ENCODE data around the gene SEC24D. TPM values are rescaled to one million over a fixed set of nuclear protein-coding genes. Genes with fewer than 3 reads are reported as not detected.

The SEC24D gene
- total and polyA plus RNA-seq, 12 donors = 6.1 to 24.4 (median 12.1) TPM

GRCh38 chr4:118790544-118790943 is 45.4 kb downstream of the SEC24D start:
- ATAC-seq (peak in 1 of 8 donors; percentile 46), DNase-seq (no peak)
- peaks cover 0 to 81% (median 3%) of the 10 kb centered on the region in 9 donors for H3K36me3 ChIP-seq
- 68 to 72% methylated on average over 5 of the region's 5 CpGs for WGBS, 2 donors
- TF ChIP-seq CTCF (IDR thresholded peaks at IDR 0.05) = no peak
- intact Hi-C loops (cut with DNase I) = no loop called here
- no peaks in the 10 kb centered on the region for H3K27me3 ChIP-seq
- no peaks in the 10 kb centered on the region for H3K9me3 ChIP-seq
- H3K27ac ChIP-seq = no peak overlapping the region
- H3K4me3 ChIP-seq = no peak overlapping the region
- H3K4me1 ChIP-seq = peaks cover 0 to 46% (median 19%) of the 10 kb centered on the region in 9 donors

GRCh38 chr4:118788911-118789310 is 47.0 kb downstream of the SEC24D start:
- intact Hi-C loops (cut with DNase I) = no loop called here
- no peaks in the 10 kb centered on the region for H3K9me3 ChIP-seq
- no peak overlapping the region for H3K4me3 ChIP-seq
- no peak for TF ChIP-seq CTCF (IDR thresholded peaks at IDR 0.05)
- DNase-seq = no peak
- peak overlapping the region in 6 of 10 donors; percentile 3 to 72 (median 47) for H3K27ac ChIP-seq
- no peaks in the 10 kb centered on the region for H3K27me3 ChIP-seq
- H3K36me3 ChIP-seq = peaks cover 0 to 72% (median 0%) of the 10 kb centered on the region in 9 donors
- peaks cover 0 to 58% (median 24%) of the 10 kb centered on the region in 9 donors for H3K4me1 ChIP-seq
- ATAC-seq = peak in 2 of 8 donors; percentile 30 to 59

- Histone ChIP-seq H3K36me3 (peaks cover 0 to 74% (median 0%) of the 10 kb centered on the region in 9 donors), H3K4me1 (peaks cover 0 to 58% (median 24%) of the 10 kb centered on the region in 9 donors), H3K27ac (peak overlapping the region in 4 of 10 donors; percentile 36 to 72 (median 54)), H3K9me3 (no peaks in the 10 kb centered on the region), H3K27me3 (no peaks in the 10 kb centered on the region), H3K4me3 (no peak overlapping the region)
- intact Hi-C loops (cut with DNase I) = no loop called here
- no peak for TF ChIP-seq CTCF (IDR thresholded peaks at IDR 0.05)
- DNase-seq (no peak), ATAC-seq (no peak)
- 98 to 100% methylated on average over 1 of the region's 1 CpG for WGBS, 2 donors
Measured at GRCh38 chr4:118787844-118788380, 48.0 kb downstream of the SEC24D start.

GRCh38 chr4:118784776-118785175 is 51.1 kb downstream of the SEC24D start:
- no peaks in the 10 kb centered on the region for H3K27me3 ChIP-seq
- no peak overlapping the region for H3K4me3 ChIP-seq
- no peak for TF ChIP-seq CTCF (IDR thresholded peaks at IDR 0.05)
- 76 to 82% methylated on average over 1 of the region's 1 CpG for WGBS, 2 donors
- no peaks in the 10 kb centered on the region for H3K9me3 ChIP-seq
- intact Hi-C loops (cut with DNase I) = no loop called here
- H3K27ac ChIP-seq = peak overlapping the region in 2 of 10 donors; percentile 34 to 51
- no peak for ATAC-seq
- H3K36me3 ChIP-seq = peaks cover 0 to 64% (median 0%) of the 10 kb centered on the region in 9 donors
- DNase-seq = no peak
- H3K4me1 ChIP-seq = peaks cover 0 to 44% (median 22%) of the 10 kb centered on the region in 9 donors
